GM12878 (cell line): ENCODE data around the gene STX7. TPM values are rescaled to one million over a fixed set of nuclear protein-coding genes. Genes with fewer than 3 reads are reported as not detected.

Experiments used
- ATF2 ChIP-seq: IDR thresholded peaks from 2 replicates; pipeline ENCODE4 v1.6.1; 2012; ENCODE audit warnings: low read length, inconsistent platforms
- CTCF ChIP-seq, 3 experiments: IDR thresholded peaks in 2 of 3; conservative IDR thresholded peaks in 1 of 3; 2 replicates each; pipeline ENCODE4 v1.5.1; 2011; ENCODE audit warnings: low read depth in 3 of 3, low read length in 3 of 3, mild to moderate bottlenecking in 3 of 3, control low read depth in 2 of 3, moderate library complexity in 2 of 3, inconsistent platforms in 1 of 3, mixed read lengths in 1 of 3; ENCODE audit not compliant: control insufficient read depth in 2 of 3, insufficient read depth in 1 of 3; ENCODE audit errors: extremely low read depth in 1 of 3
- CUX1 ChIP-seq: IDR thresholded peaks from 2 replicates; pipeline ENCODE4 v1.6.1; 2012; ENCODE audit warnings: improper control_type of control experiment, low read depth, low read length; ENCODE audit not compliant: insufficient replicate concordance
- DPF2 ChIP-seq: fragments of 450-650 bp; IDR thresholded peaks from 2 replicates; pipeline ENCODE4 v1.6.1; 2017; ENCODE audit warnings: mild to moderate bottlenecking
- EP300 ChIP-seq, 2 experiments: fragments of 150-350 bp in 1 of 2; IDR thresholded peaks; 2 replicates each; pipeline ENCODE4 v1.6.1; 2011 to 2012; ENCODE audit warnings: low read depth in 2 of 2, low read length in 2 of 2, borderline replicate concordance in 1 of 2, improper control_type of control experiment in 1 of 2, inconsistent platforms in 1 of 2; ENCODE audit not compliant: control insufficient read depth in 1 of 2
- HSF1 ChIP-seq: fragments of 150-350 bp; IDR thresholded peaks from 2 replicates; pipeline ENCODE4 v1.6.1; 2014; ENCODE audit warnings: mild to moderate bottlenecking, low read depth, low read length
- IKZF2 ChIP-seq, 2 experiments: fragments of 450-650 bp; IDR thresholded peaks; 2 replicates each; pipeline ENCODE4 v1.6.1; 2017; ENCODE audit warnings: mild to moderate bottlenecking in 2 of 2, moderate library complexity in 2 of 2
- JUNB ChIP-seq: IDR thresholded peaks from 2 replicates; pipeline ENCODE4 v1.6.1; 2016; ENCODE audit warnings: antibody characterized with exemption, mild to moderate bottlenecking
- NBN ChIP-seq: fragments of 450-650 bp; IDR thresholded peaks from 2 replicates; pipeline ENCODE4 v1.6.1; 2016
- TARDBP ChIP-seq: IDR thresholded peaks from 2 replicates; pipeline ENCODE4 v1.6.1; 2016; ENCODE audit warnings: borderline replicate concordance
- YBX1 ChIP-seq: fragments of 450-650 bp; IDR thresholded peaks from 2 replicates; pipeline ENCODE4 v1.6.1; 2016; ENCODE audit warnings: antibody characterized with exemption
- ZNF207 ChIP-seq: fragments of 450-650 bp; IDR thresholded peaks from 2 replicates; pipeline ENCODE4 v1.6.1; 2014; ENCODE audit warnings: antibody characterized with exemption, mild to moderate bottlenecking, borderline replicate concordance
- ZSCAN29 ChIP-seq: fragments of 450-650 bp; IDR thresholded peaks from 2 replicates; pipeline ENCODE4 v1.6.1; 2017; ENCODE audit warnings: mild to moderate bottlenecking, moderate library complexity
- polyA plus RNA-seq, 11 experiments: library from polyadenylated mRNA; depleted of rRNA in 4 of 11; unstranded in 6 of 11; stranded (reverse) in 5 of 11; fragments of >200 nt; fragmentation: Nextera tagmentation in 4 of 11; fragmentation: Illumina TruSeq in 1 of 11; extraction: Ambion mirVana in 4 of 11; extraction: Trizol in 1 of 11; gene quantifications; 1 replicate in 1 of 11; 2 replicates in 10 of 11; pipeline versions ENCODE4 v1.2.1 to v1.2.3, GENCODE V29; 2011 to 2016; ENCODE audit warnings: inconsistent platforms in 2 of 11, missing spikeins in 2 of 11, low read depth in 1 of 11
- total RNA-seq, 4 experiments: library from RNA; depleted of rRNA in 3 of 4; stranded (reverse); fragments of >200 nt in 3 of 4; fragmentation: Illumina TruSeq in 1 of 4; extraction: Trizol in 1 of 4; gene quantifications; 2 replicates each; pipeline versions ENCODE4 v1.2.1 to v1.2.3, GENCODE V29; 2013 to 2021

The STX7 gene
- total and polyA plus RNA-seq, 10 of the 15 experiments (the other 5 are each of a cell fraction or from before 2014, with no cell fraction given) = 26.5 to 75.5 (median 51.3) TPM

- TF ChIP-seq CTCF (IDR thresholded peaks at IDR 0.05 in 2 of 3, conservative IDR thresholded peaks at IDR 0.05 in 1 of 3; ENCODE audit: control insufficient read depth in 2 of 3, extremely low read depth in 1 of 3, insufficient read depth in 1 of 3, low read depth in 3 of 3, low read length in 3 of 3) = no peak
- TF ChIP-seq TARDBP = no peak
- 0 out of 2 replicates have a peak, but pooled peaks have one; percentile 38 for TF ChIP-seq NBN
- peak in 1 of 2 experiments; percentile 40; a peak in 1 of 4 replicates for TF ChIP-seq EP300 (IDR thresholded peaks at IDR 0.05; ENCODE audit: borderline replicate concordance in 1 of 2, control insufficient read depth in 1 of 2, low read depth in 2 of 2, low read length in 2 of 2)
- TF ChIP-seq ZNF207 = no peak
- peak; percentile 26; the same call in 1 of the 2 replicates for TF ChIP-seq ATF2
- peak; percentile 89 for TF ChIP-seq IKZF2 (IDR thresholded peaks at IDR 0.05)
- no peak for TF ChIP-seq CUX1
- TF ChIP-seq ZSCAN29 = no peak
- peak; percentile 85 for TF ChIP-seq JUNB
- no peak for TF ChIP-seq YBX1
- peak; percentile 64; the same call in 1 of the 2 replicates for TF ChIP-seq DPF2
- no peak for TF ChIP-seq HSF1
- TF ChIP-seq, all 136 proteins: peak for 20
Observed at GRCh38 chr6:132465530-132466485, 47.1 kb downstream of the STX7 start (continued).
